Mucosa of rectum (tissue), 2 donors: ENCODE results near the gene ANKRD44.
A peak's percentile ranks its signal among the peaks of the same experiment; 100 is the strongest.

Experiments
- H3K27ac ChIP-seq, 2 donors: one replicate each; pipeline ENCODE4 v1.7.0; 2013; ENCODE audit warnings: inconsistent platforms in 2 of 2, low read depth in 2 of 2, low read length in 2 of 2
- H3K27me3 ChIP-seq, 2 donors: one replicate each; pipeline ENCODE4 v1.7.0; 2013; ENCODE audit warnings: low read length in 2 of 2; ENCODE audit not compliant: control insufficient read depth in 2 of 2, insufficient read depth in 2 of 2
- H3K36me3 ChIP-seq, 2 donors: one replicate each; pipeline ENCODE4 v1.7.0; 2013; ENCODE audit warnings: low read length in 2 of 2; ENCODE audit not compliant: control insufficient read depth in 2 of 2, insufficient read depth in 2 of 2
- H3K4me1 ChIP-seq, 2 donors: one replicate each; pipeline ENCODE4 v1.7.0; 2013; ENCODE audit warnings: low read length in 2 of 2, mild to moderate bottlenecking in 1 of 2; ENCODE audit not compliant: control insufficient read depth in 2 of 2, insufficient read depth in 2 of 2
- H3K4me3 ChIP-seq, 2 donors: one replicate each; pipeline ENCODE4 v1.7.0; 2013; ENCODE audit warnings: low read length in 2 of 2
- H3K9ac ChIP-seq, 2 donors: one replicate each; pipeline ENCODE4 v1.7.0; 2013; ENCODE audit warnings: low read length in 2 of 2, low read depth in 1 of 2, mild to moderate bottlenecking in 1 of 2
- H3K9me3 ChIP-seq, 2 donors: one replicate each; pipeline ENCODE4 v1.7.0; 2013; ENCODE audit warnings: low read length in 2 of 2; ENCODE audit not compliant: control insufficient read depth in 2 of 2
- donor health status: healthy.
- donor health status: Normal muscosa, but diverticular disease.

The ANKRD44 gene

GRCh38 chr2:197307236-197307932 lies 3.2 kb downstream of the ANKRD44 start:
- peaks cover 9 to 16% of the 10 kb centered on the region in 2 donors for H3K4me1 ChIP-seq
- H3K27ac ChIP-seq: peak overlapping the region; percentile 57 to 87
- peak overlapping the region in 1 of 2 donors; percentile 41 for H3K4me3 ChIP-seq
- H3K9ac ChIP-seq: peak overlapping the region in 1 of 2 donors; percentile 52
- no peaks in the 10 kb centered on the region for H3K9me3 ChIP-seq
- H3K36me3 ChIP-seq: no peaks in the 10 kb centered on the region
- H3K27me3 ChIP-seq: no peaks in the 10 kb centered on the region

- Histone ChIP-seq H3K9me3 (no peaks in the 10 kb centered on the region), H3K27ac (peak overlapping the region; percentile 59 to 87), H3K9ac (peak overlapping the region in 1 of 2 donors; percentile 26), H3K4me1 (peaks cover 9 to 20% of the 10 kb centered on the region in 2 donors), H3K36me3 (peaks cover 0 to 2% of the 10 kb centered on the region in 2 donors), H3K27me3 (no peaks in the 10 kb centered on the region), H3K4me3 (no peak overlapping the region)
Measured at GRCh38 chr2:197306696-197307040, 3.9 kb downstream of the ANKRD44 start.

- Histone ChIP-seq H3K36me3 (peaks cover 0 to 2% of the 10 kb centered on the region in 2 donors), H3K27me3 (no peaks in the 10 kb centered on the region), H3K4me3 (no peak overlapping the region), H3K27ac (peak overlapping the region; percentile 59 to 87), H3K9me3 (no peaks in the 10 kb centered on the region), H3K9ac (peak overlapping the region in 1 of 2 donors; percentile 26), H3K4me1 (peaks cover 7 to 16% of the 10 kb centered on the region in 2 donors)
Measured at GRCh38 chr2:197306024-197306695, 4.4 kb downstream of the ANKRD44 start.

- Histone ChIP-seq H3K4me1 (peaks cover 4 to 9% of the 10 kb centered on the region in 2 donors), H3K4me3 (peak overlapping the region in 1 of 2 donors; percentile 14), H3K27me3 (no peaks in the 10 kb centered on the region), H3K36me3 (peaks cover 0 to 2% of the 10 kb centered on the region in 2 donors), H3K27ac (peak overlapping the region; percentile 44 to 49), H3K9me3 (no peaks in the 10 kb centered on the region), H3K9ac (peak overlapping the region in 1 of 2 donors; percentile 38)
Measured at GRCh38 chr2:197304556-197305011, 6.0 kb downstream of the ANKRD44 start.

GRCh38 chr2:197300139-197300538 lies 10.4 kb downstream of the ANKRD44 start:
- Histone ChIP-seq H3K4me3 (no peak overlapping the region), H3K27ac (no peak overlapping the region)

GRCh38 chr2:197298609-197299008 lies 12.0 kb downstream of the ANKRD44 start:
- H3K4me1 ChIP-seq: peaks cover 8% of the 10 kb centered on the region in 2 donors

More at GRCh38 chr2:197300139-197300538, 10.4 kb downstream of the ANKRD44 start:
- Histone ChIP-seq H3K36me3 (peaks cover 0 to 2% of the 10 kb centered on the region in 2 donors), H3K9ac (no peak overlapping the region), H3K9me3 (no peaks in the 10 kb centered on the region), H3K4me1 (peaks cover 3 to 7% of the 10 kb centered on the region in 2 donors), H3K27me3 (no peaks in the 10 kb centered on the region)

GRCh38 chr2:197297772-197298318 lies 12.7 kb downstream of the ANKRD44 start:
- Histone ChIP-seq H3K36me3 (peaks cover 0 to 2% of the 10 kb centered on the region in 2 donors), H3K9me3 (no peaks in the 10 kb centered on the region), H3K27ac (peak overlapping the region in 1 of 2 donors; percentile 46), H3K4me3 (no peak overlapping the region), H3K9ac (no peak overlapping the region), H3K27me3 (no peaks in the 10 kb centered on the region), H3K4me1 (peaks cover 9 to 11% of the 10 kb centered on the region in 2 donors)

More at GRCh38 chr2:197298609-197299008, 12.0 kb downstream of the ANKRD44 start:
- H3K9me3 ChIP-seq: no peaks in the 10 kb centered on the region
- no peak overlapping the region for H3K9ac ChIP-seq
- H3K27ac ChIP-seq: peak overlapping the region in 1 of 2 donors; percentile 46
- peaks cover 0 to 2% of the 10 kb centered on the region in 2 donors for H3K36me3 ChIP-seq
- H3K4me3 ChIP-seq: no peak overlapping the region
- H3K27me3 ChIP-seq: no peaks in the 10 kb centered on the region

- Histone ChIP-seq H3K36me3 (peaks cover 0 to 2% of the 10 kb centered on the region in 2 donors), H3K9ac (no peak overlapping the region), H3K9me3 (no peaks in the 10 kb centered on the region), H3K27ac (no peak overlapping the region), H3K4me3 (no peak overlapping the region), H3K27me3 (no peaks in the 10 kb centered on the region), H3K4me1 (peaks cover 9 to 11% of the 10 kb centered on the region in 2 donors)
Measured at GRCh38 chr2:197297266-197297665, 13.3 kb downstream of the ANKRD44 start.

GRCh38 chr2:197296835-197297234 lies 13.7 kb downstream of the ANKRD44 start:
- H3K9ac ChIP-seq: no peak overlapping the region
- no peak overlapping the region for H3K4me3 ChIP-seq
- peaks cover 9% of the 10 kb centered on the region in 2 donors for H3K4me1 ChIP-seq
- peak overlapping the region; percentile 13 to 38 for H3K27ac ChIP-seq
- no peaks in the 10 kb centered on the region for H3K36me3 ChIP-seq
- no peaks in the 10 kb centered on the region for H3K27me3 ChIP-seq
- H3K9me3 ChIP-seq: no peaks in the 10 kb centered on the region

- Histone ChIP-seq H3K4me1 (peaks cover 8 to 9% of the 10 kb centered on the region in 2 donors), H3K27ac (peak overlapping the region; percentile 48 to 61), H3K9me3 (no peaks in the 10 kb centered on the region), H3K9ac (no peak overlapping the region), H3K4me3 (no peak overlapping the region), H3K27me3 (no peaks in the 10 kb centered on the region), H3K36me3 (no peaks in the 10 kb centered on the region)
Measured at GRCh38 chr2:197294260-197294659, 16.3 kb downstream of the ANKRD44 start.
